K562 (cell line): ENCODE measurements around the gene PRKG1. TPM values are rescaled to one million over a fixed set of nuclear protein-coding genes. Genes with fewer than 3 reads are reported as not detected.

Source experiments
- ATAC-seq: fragments of 200-7000 bp; cut with Tn5 transposase; 3 replicates; pipeline ENCODE4 v1.9.1; 2020; ENCODE audit warnings: moderate library complexity
- BruUV-seq: library from RNA; stranded (reverse); fragments of 400-500 nt; replicated peaks from 2 replicates; lab custom pipeline; 2021; lab: Mats Ljungman, UMichigan
- CTCF ChIA-PET: fragments of 300-600 bp; formaldehyde crosslinking; extraction: SDS; loops from one replicate; lab custom pipeline; 2021; ENCODE audit warnings: low intra/inter-chr PET ratio; lab: Yijun Ruan, JAX
- POLR2A ChIA-PET: fragments of 300-600, 350-650 bp; sonication (Branson Sonifier 250); formaldehyde crosslinking; extraction: SDS; loops from one replicate; lab custom pipeline; 2021; ENCODE audit warnings: antibody characterized with exemption, inconsistent platforms; lab: Yijun Ruan, JAX
- DNase-seq, 4 experiments: peaks; one replicate each; pipeline versions ENCODE4 v3.0.0 to v3.0.0-alpha.2; 2011 to 2018; ENCODE audit warnings: low spot score in 3 of 4, mixed read lengths in 3 of 4; ENCODE audit errors: extremely low read depth in 1 of 4
- FAIRE-seq: peaks from 2 replicates; lab custom pipeline; 2011; peaks lifted over from hg19 to GRCh38; lab: Jason Lieb, UNC
- H2AFZ ChIP-seq: 2 replicates; pipeline ENCODE4 v1.6.0; 2011; ENCODE audit warnings: low read depth, low read length, control low read depth, inconsistent platforms
- H3K27ac ChIP-seq: fragments of 200-600 bp; 3 replicates; pipeline ENCODE4 v1.8.0; 2011; ENCODE audit warnings: low read depth, mild to moderate bottlenecking, control low read depth, inconsistent platforms, low read length, moderate library complexity, mixed read lengths; ENCODE audit errors: extremely low read depth
- H3K27me3 ChIP-seq, 2 experiments: fragments of 300-600 bp in 1 of 2; 2 replicates in 1 of 2; 3 replicates in 1 of 2; pipeline versions ENCODE4 v1.6.0 to v1.8.0; 2011; ENCODE audit warnings: inconsistent platforms in 2 of 2, low read length in 2 of 2, mild to moderate bottlenecking in 1 of 2, mixed read lengths in 1 of 2, moderate library complexity in 1 of 2; ENCODE audit not compliant: control insufficient read depth in 2 of 2, insufficient read depth in 2 of 2
- H3K36me3 ChIP-seq: fragments of 300-600 bp; 3 replicates; pipeline ENCODE4 v1.8.0; 2011; ENCODE audit warnings: mild to moderate bottlenecking, low read length, inconsistent platforms; ENCODE audit not compliant: control insufficient read depth, insufficient read depth
- H3K4me1 ChIP-seq, 2 experiments: fragments of 200-600 bp in 1 of 2; replicated peaks in 1 of 2; 2 replicates in 1 of 2; 3 replicates in 1 of 2; pipeline versions ENCODE4 v1.5.1 to v1.8.0; 2011; ENCODE audit warnings: inconsistent platforms in 2 of 2, low read length in 2 of 2, mild to moderate bottlenecking in 1 of 2, mixed read lengths in 1 of 2, moderate library complexity in 1 of 2; ENCODE audit not compliant: control insufficient read depth in 2 of 2, insufficient read depth in 2 of 2
- H3K4me2 ChIP-seq: 2 replicates; pipeline ENCODE4 v1.6.1; 2011; ENCODE audit warnings: low read length, control low read depth, inconsistent platforms, mixed read lengths; ENCODE audit not compliant: insufficient read depth
- H3K4me3 ChIP-seq: fragments of 200-600 bp; sonication (generic), shearing (Covaris generic); 2 replicates; pipeline ENCODE4 v1.5.1; 2016; ENCODE audit warnings: control low read depth, inconsistent platforms
- H3K79me2 ChIP-seq: fragments of 200-600 bp; 3 replicates; pipeline ENCODE4 v1.8.0; 2011; ENCODE audit warnings: low read length, inconsistent platforms; ENCODE audit not compliant: control insufficient read depth, insufficient read depth
- H3K9ac ChIP-seq, 2 experiments: 2 replicates each; pipeline versions ENCODE4 v1.6.0 to v1.6.1; 2011; ENCODE audit warnings: low read depth in 2 of 2, low read length in 2 of 2, control low read depth in 1 of 2, inconsistent platforms in 1 of 2, mild to moderate bottlenecking in 1 of 2, mixed read lengths in 1 of 2; ENCODE audit not compliant: insufficient read depth in 1 of 2
- H3K9me1 ChIP-seq: one replicate; pipeline ENCODE4 v1.6.0; 2011; ENCODE audit warnings: inconsistent platforms, mild to moderate bottlenecking, low read length, moderate library complexity; ENCODE audit not compliant: control insufficient read depth, insufficient read depth
- H3K9me3 ChIP-seq: replicated peaks from 2 replicates; pipeline ENCODE4 v1.5.1; 2011; ENCODE audit warnings: low read depth, low read length, inconsistent platforms; ENCODE audit not compliant: control insufficient read depth, insufficient read depth
- H4K20me1 ChIP-seq: replicated peaks from 2 replicates; pipeline ENCODE4 v1.6.1; 2011; ENCODE audit warnings: low read length, inconsistent platforms, mixed read lengths; ENCODE audit not compliant: control insufficient read depth, insufficient read depth
- ARHGAP35 ChIP-seq: fragments of 450-650 bp; IDR thresholded peaks from 2 replicates; pipeline ENCODE4 v1.6.1; 2018; ENCODE audit not compliant: partially characterized antibody
- ATF1 ChIP-seq, 2 experiments: fragments of 450-650 bp in 1 of 2; IDR thresholded peaks; 2 replicates each; pipeline ENCODE4 v1.6.1; 2016; ENCODE audit warnings: missing compliant biosample characterization in 1 of 2, missing genetic modification characterization in 1 of 2
- BHLHE40 ChIP-seq: IDR thresholded peaks from 2 replicates; pipeline ENCODE4 v1.6.1; 2011; ENCODE audit warnings: low read length, improper control_type of control experiment
- BRD4 ChIP-seq: fragments of 200-600 bp; sonication (generic); IDR thresholded peaks from 2 replicates; pipeline ENCODE4 v1.6.1; 2017; ENCODE audit warnings: inconsistent platforms
- E2F4 ChIP-seq: sonication (generic); formaldehyde crosslinking; IDR thresholded peaks from 2 replicates; pipeline ENCODE4 v1.8.0; 2022; ENCODE audit warnings: mild to moderate bottlenecking, low read depth, missing genetic modification reagents
- E2F5 ChIP-seq: sonication (generic); formaldehyde crosslinking; IDR thresholded peaks from 2 replicates; pipeline ENCODE4 v1.8.0; 2022; ENCODE audit warnings: mild to moderate bottlenecking, missing genetic modification reagents
- GABPB2 ChIP-seq: fragments of 250-450 bp; sonication (Bioruptor Pico); conservative IDR thresholded peaks from 2 replicates; pipeline ENCODE4 v1.5.1; 2021; ENCODE audit warnings: mild to moderate bottlenecking
- MIER1 ChIP-seq: fragments of 450-650 bp; IDR thresholded peaks from 2 replicates; pipeline ENCODE4 v1.6.1; 2016; ENCODE audit warnings: antibody characterized with exemption, mild to moderate bottlenecking, low read depth
- MLLT1 ChIP-seq, 2 experiments: fragments of 450-650 bp; IDR thresholded peaks; 2 replicates each; pipeline ENCODE4 v1.6.1; 2016
- MXI1 ChIP-seq: IDR thresholded peaks from 2 replicates; pipeline ENCODE4 v1.6.1; 2011; ENCODE audit warnings: low read depth, mild to moderate bottlenecking, improper control_type of control experiment, low read length
- SAFB2 ChIP-seq: fragments of 200-400 bp; formaldehyde crosslinking; IDR thresholded peaks from 2 replicates; pipeline ENCODE4 v1.6.1; 2018; ENCODE audit warnings: borderline replicate concordance, low read length, low read depth, moderate library complexity; ENCODE audit not compliant: severe bottlenecking
- ZNF740 ChIP-seq, 3 experiments: fragments of 200-800 bp in 1 of 3; sonication (Bioruptor generic) in 1 of 3; sonication (generic) in 1 of 3; formaldehyde crosslinking in 1 of 3; IDR thresholded peaks; 2 replicates each; pipeline versions ENCODE4 v1.6.1 to v1.8.0; 2016 to 2022; ENCODE audit warnings: mild to moderate bottlenecking in 2 of 3, missing compliant biosample characterization in 2 of 3, missing genetic modification characterization in 2 of 3, missing genetic modification reagents in 1 of 3
- ZNF766 ChIP-seq: fragments of 200-800 bp; sonication (Bioruptor generic); conservative IDR thresholded peaks from 2 replicates; pipeline ENCODE4 v1.6.1; 2016; ENCODE audit warnings: missing genetic modification characterization, missing compliant biosample characterization
- WGBS: fragments of 100-300 bp; shearing (Covaris generic); methylation state at CpG from one replicate; pipeline ENCODE4 v1.1.6; 2016; ENCODE audit warnings: low coverage, mixed read lengths; ENCODE audit not compliant: insufficient coverage; ENCODE audit errors: missing lambda C conversion rate; 5-methylcytosine and 5-hydroxymethylcytosine counted together
- in situ Hi-C: fragments of 300-500 bp; cut with MboI; formaldehyde crosslinking; loops from 4 replicates; pipeline ENCODE4 v1.15.0; 2018; ENCODE audit warnings: inconsistent platforms, mixed read lengths
- intact Hi-C: fragments of 100-400 bp; cut with micrococcal nuclease; formaldehyde crosslinking; loops from 2 replicates; pipeline ENCODE4 v1.14.2; 2022
- polyA plus RNA-seq, 8 experiments: library from polyadenylated mRNA; depleted of rRNA in 4 of 8; stranded (reverse) in 5 of 8; unstranded in 3 of 8; fragments of >200 nt; fragmentation: Nextera tagmentation in 2 of 8; fragmentation: Illumina TruSeq in 1 of 8; extraction: Ambion mirVana in 2 of 8; extraction: Trizol in 1 of 8; gene quantifications; 2 replicates each; pipeline versions ENCODE4 v1.2.1 to v1.2.3, GENCODE V29; 2011 to 2014; ENCODE audit warnings: inconsistent platforms in 1 of 8, missing spikeins in 1 of 8
- total RNA-seq, 7 experiments: library from RNA; depleted of rRNA in 6 of 7; stranded (reverse); fragments of >200 nt in 6 of 7; fragmentation: Illumina TruSeq in 2 of 7; extraction: Trizol in 2 of 7; gene quantifications; 2 replicates each; pipeline versions ENCODE4 v1.2.1 to v1.2.3, GENCODE V29; 2011 to 2021; ENCODE audit warnings: low replicate concordance in 1 of 7
- TF ChIP-seq, protein P1 (sequence below): fragments of 450-650 bp; IDR thresholded peaks from 2 replicates; pipeline ENCODE4 v1.6.1; 2016; ENCODE audit warnings: borderline replicate concordance
- TF ChIP-seq, protein P2 (sequence below), 2 experiments: fragments of 450-650 bp in 1 of 2; sonication (generic) in 1 of 2; formaldehyde crosslinking; conservative IDR thresholded peaks; 2 replicates each; pipeline versions ENCODE4 v1.4.0 to v1.8.1; 2020 to 2022; ENCODE audit warnings: mild to moderate bottlenecking in 1 of 2, missing genetic modification reagents in 1 of 2

The PRKG1 gene
- total and polyA plus RNA-seq, 9 of the 15 experiments (the other 6 are each of a cell fraction or from before 2014, with no cell fraction given): 0.22 TPM; not detected in 8

DNA sequence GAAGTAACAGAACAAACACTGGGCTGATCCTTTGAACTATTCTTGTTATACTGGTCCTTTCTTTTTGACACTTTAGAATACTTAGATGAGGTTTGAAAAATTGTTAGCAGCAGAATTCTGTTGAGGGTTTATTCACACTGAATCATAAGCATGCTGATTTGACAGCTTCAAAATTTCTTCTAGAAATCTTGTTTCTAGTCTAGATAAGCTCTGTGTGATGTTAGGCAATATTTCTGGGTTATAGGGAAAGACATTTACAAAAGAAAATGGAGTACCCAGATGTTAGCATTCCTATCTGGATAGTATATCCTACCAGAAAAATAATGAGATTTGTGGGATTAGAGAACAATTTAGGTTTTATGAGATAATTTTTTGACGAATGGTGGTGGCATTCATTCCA, 613.0 kb downstream of the PRKG1 start:
- no peak for ATAC-seq
- Histone ChIP-seq H3K27me3 (no peaks in the 10 kb centered on the region), H4K20me1 (no peaks in the 10 kb centered on the region), H2AFZ (no peak overlapping the region), H3K4me3 (no peak overlapping the region), H3K4me1 (peaks cover 4 to 5% of the 10 kb centered on the region in 2 experiments; a peak in 2 of 5 replicates), H3K9me3 (no peaks in the 10 kb centered on the region), H3K4me2 (no peak overlapping the region), H3K9me1 (no peaks in the 10 kb centered on the region), H3K27ac (no peak overlapping the region), H3K36me3 (no peaks in the 10 kb centered on the region), H3K9ac (no peak overlapping the region), H3K79me2 (no peaks in the 10 kb centered on the region)
- 0% methylated on average over 1 of the region's 1 CpG for WGBS
- ChIA-PET POLR2A (no interaction called here), CTCF (no interaction called here)
- intact Hi-C loops (no loop called here), in situ Hi-C loops (no loop called here)
- no peak for TF ChIP-seq ARHGAP35
- TF ChIP-seq MXI1: no peak
- no peak for TF ChIP-seq ATF1 (CRISPR knock-in tag; IDR thresholded peaks at IDR 0.05)
- no peak for TF ChIP-seq ATF1 (tag; IDR thresholded peaks at IDR 0.05)
- no peak for TF ChIP-seq MIER1
- no peak for TF ChIP-seq ZNF766 (CRISPR knock-in tag)
- TF ChIP-seq, protein P1, sequence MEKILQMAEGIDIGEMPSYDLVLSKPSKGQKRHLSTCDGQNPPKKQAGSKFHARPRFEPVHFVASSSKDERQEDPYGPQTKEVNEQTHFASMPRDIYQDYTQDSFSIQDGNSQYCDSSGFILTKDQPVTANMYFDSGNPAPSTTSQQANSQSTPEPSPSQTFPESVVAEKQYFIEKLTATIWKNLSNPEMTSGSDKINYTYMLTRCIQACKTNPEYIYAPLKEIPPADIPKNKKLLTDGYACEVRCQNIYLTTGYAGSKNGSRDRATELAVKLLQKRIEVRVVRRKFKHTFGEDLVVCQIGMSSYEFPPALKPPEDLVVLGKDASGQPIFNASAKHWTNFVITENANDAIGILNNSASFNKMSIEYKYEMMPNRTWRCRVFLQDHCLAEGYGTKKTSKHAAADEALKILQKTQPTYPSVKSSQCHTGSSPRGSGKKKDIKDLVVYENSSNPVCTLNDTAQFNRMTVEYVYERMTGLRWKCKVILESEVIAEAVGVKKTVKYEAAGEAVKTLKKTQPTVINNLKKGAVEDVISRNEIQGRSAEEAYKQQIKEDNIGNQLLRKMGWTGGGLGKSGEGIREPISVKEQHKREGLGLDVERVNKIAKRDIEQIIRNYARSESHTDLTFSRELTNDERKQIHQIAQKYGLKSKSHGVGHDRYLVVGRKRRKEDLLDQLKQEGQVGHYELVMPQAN: no peak
- TF ChIP-seq MLLT1 (IDR thresholded peaks at IDR 0.05): no peak
- TF ChIP-seq E2F4: no peak
- TF ChIP-seq ZNF740 (CRISPR knock-in tag; IDR thresholded peaks at IDR 0.05): no peak
- no peak for TF ChIP-seq ZNF740 (tag; IDR thresholded peaks at IDR 0.05)
- TF ChIP-seq SAFB2: no peak
- TF ChIP-seq GABPB2: no peak
- TF ChIP-seq BHLHE40: no peak
- TF ChIP-seq, protein P2, sequence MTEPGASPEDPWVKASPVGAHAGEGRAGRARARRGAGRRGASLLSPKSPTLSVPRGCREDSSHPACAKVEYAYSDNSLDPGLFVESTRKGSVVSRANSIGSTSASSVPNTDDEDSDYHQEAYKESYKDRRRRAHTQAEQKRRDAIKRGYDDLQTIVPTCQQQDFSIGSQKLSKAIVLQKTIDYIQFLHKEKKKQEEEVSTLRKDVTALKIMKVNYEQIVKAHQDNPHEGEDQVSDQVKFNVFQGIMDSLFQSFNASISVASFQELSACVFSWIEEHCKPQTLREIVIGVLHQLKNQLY (CRISPR knock-in tag; conservative IDR thresholded peaks at IDR 0.05): no peak
- TF ChIP-seq E2F5: no peak
- no peak for TF ChIP-seq BRD4
- no peak for FAIRE-seq
- no peak for DNase-seq
- BruUV-seq: no TSS peak
